Activated naive CD8-positive, alpha-beta T cell treated with anti-CD3 and anti-CD28 coated beads, Interleukin-2, amount 50 U/mL, for 16 hours (primary cell): ENCODE results near the gene DTNB.

Experiments
- DNase-seq: peaks from one replicate; pipeline ENCODE4 v3.0.0-alpha.2; 2020; ENCODE audit warnings: low read depth, low spot score

Gene DTNB

GRCh38 chr2:25398534-25398933 is 274.8 kb downstream of the DTNB start:
- DNase-seq = no peak

- DNase-seq = no peak
Measured at GRCh38 chr2:25397777-25398176, 275.6 kb downstream of the DTNB start.

DNA sequence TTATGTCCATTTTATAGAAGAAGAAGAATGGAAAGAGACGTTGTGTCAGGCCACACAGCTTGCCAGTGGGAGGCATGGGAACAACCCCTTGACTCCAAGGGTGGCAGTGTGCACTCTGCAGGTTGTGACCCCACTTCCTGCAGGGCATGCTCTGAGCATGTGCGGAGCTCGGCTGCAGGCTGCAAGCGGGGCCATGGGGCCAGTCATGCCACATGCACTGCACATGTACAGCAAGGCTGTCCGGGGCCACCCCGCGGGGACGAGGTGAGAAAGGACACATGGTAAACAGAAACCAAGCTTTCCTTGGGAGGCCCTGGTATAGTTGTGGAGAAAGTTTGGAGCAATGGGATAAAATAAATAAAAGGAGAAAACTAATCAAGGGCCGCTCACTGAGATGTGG is 284.2 kb downstream of the DTNB start:
- no peak for DNase-seq

- no peak for DNase-seq
Measured at GRCh38 chr2:25388491-25388890, 284.9 kb downstream of the DTNB start.

DNA sequence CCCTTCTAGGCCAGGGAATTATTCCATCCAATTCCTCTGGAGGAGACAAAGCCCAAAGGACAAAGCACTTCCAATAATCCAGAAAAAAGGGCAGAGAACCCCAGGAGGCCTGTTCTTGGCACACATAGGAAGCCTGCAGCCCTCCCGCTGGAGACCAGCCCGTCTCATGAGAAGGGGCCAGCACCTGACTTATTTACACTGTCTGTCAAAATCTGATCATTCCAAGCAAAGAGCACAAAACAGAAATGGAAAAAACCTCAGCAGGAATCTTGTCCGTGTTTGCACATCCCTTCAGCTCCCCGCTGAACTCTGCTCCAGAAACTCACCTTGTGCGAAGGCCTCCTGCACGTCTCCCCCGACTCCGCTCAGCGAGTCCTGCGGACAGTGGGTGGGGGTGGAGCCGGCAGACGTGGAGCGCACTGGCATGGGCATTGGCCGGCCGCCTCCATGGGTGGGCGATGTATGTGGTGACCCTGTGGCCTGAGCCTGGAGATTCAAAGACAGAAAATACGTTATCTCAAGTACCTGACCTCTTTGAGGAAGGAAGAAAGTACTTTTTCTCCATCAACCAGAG is 285.4 kb downstream of the DTNB start:
- DNase-seq = no peak

GRCh38 chr2:25386971-25387875 is 286.2 kb downstream of the DTNB start:
- no peak for DNase-seq

DNA sequence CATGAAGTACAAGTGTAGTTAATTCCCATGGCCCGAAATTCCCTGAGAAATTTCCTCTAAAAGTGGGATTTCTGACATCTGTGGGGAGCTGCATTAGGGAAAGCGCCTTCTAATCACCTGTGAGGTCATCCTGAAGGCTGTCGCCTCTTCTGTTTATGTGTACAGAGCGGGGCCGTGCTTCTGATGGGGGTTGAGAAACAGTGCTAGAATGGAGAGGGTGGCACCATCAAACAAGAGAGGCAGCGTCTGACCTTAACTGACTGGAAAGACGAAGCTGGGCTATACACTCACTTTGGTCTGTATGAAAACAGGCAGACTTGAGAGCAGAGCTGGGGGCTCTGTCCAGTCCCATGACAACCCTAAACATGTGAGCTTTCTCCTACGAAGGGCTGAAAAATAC is 287.5 kb downstream of the DTNB start:
- DNase-seq = no peak

DNA sequence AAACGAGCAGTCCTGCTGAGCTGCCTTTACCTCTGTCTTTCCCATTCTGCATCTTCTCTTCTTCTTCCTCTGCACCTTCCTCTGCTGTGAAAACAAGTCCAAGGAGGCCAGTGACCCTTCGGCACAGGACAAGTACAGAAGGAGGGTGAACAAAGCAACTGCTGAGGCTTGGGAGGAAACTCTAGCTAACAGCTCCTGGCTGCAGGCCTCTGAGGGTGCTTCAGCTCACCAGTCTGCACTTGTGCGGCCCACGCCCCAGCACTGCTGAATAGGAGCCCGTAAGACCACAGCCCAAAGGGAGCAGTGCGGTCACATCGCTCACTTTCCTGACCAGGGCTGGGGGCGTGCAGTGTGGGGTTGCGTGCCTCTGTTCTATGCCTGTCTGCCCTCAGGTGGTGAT is 289.6 kb downstream of the DTNB start:
- DNase-seq = no peak

- DNase-seq = no peak
Measured at GRCh38 chr2:25381502-25381901, 291.9 kb downstream of the DTNB start.

- no peak for DNase-seq
Measured at GRCh38 chr2:25380586-25381375, 292.6 kb downstream of the DTNB start.

DNA sequence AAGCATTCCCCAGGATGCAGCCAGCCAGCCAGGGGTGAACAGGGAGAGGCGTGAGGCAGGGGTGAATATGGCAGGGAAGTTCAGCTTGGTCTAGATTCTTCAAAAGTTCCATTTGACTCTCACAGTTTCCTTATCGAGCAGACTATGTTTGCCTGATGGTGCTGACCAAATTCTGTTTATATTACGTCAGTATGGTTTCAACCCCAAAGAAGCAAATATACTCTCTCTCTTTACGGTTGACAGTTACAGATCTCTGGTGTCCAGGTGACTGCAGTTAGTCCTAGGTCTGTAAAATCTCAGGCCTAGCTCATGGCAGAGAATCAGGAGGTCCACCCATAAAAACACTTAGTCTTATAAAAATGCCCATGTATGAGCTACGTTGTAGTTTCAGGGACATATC is 293.4 kb downstream of the DTNB start:
- no peak for DNase-seq

GRCh38 chr2:25379535-25379934 is 293.8 kb downstream of the DTNB start:
- no peak for DNase-seq

DNA sequence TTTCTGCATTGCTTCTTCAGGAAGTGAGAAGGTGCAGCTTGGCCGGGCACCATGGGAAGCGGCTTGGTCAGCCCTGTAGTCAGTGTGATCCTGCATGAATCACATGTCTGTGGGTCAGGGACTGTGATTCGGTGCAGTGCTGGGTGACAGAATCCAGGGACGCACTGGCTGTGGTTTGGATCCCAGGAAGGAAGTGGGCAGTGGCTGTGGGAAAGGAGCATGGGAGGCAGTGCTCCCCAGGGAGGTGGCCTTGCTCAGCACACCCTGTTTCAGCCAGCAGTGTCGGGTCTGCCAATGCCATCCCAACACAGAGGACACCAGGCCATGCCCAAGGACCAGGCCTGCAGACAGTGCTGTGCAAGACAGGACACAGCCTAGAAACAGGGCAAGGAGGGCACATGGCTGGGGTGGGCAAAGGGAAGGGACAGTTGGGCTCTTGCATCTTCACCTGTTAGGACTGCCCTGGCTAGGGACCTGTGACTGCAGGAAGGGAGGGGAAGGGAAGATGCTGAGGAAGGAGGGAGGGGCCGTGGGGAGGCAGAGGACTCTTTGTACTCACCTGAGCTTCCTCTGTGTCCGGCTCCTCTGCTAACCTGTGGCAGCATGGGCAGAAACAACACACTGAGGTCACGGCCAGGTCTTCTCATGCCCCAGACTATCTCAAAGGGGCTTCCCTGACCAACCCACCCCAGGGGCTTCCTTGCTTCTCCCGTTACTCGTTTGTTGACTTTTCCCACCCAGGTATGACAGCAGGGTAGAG is 294.5 kb downstream of the DTNB start:
- no peak for DNase-seq

DNA sequence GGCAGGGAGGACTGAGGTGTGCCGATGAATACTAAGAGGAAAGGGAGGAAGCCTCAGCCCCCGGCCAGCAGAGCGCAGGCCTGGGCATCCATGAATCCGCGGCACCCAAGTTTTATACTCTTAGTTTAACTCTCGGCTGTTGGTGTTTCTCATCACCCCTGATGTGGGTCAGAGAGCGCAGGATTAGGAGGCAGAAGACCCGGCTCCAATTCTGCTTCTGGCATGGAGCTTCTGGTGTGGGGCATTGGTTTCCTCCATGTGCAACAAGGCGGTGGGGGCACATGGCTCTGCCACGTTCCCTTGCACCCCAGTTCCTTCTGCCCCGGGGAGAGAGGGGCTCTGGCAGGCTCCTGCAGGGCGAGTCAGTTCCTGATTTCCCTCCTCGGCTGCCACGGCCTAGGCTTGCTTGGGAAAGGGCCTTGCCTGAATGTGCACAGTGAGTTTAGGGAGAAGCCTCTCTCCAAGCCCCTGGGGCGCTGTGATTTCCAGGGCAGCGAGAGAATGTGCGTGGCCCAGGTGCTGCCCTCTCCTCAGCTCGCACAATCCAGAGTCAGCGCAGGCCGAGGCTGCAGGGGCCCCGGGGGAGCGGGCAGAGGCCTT is 295.5 kb downstream of the DTNB start:
- no peak for DNase-seq

- DNase-seq = peak; percentile 90
Measured at GRCh38 chr2:25376750-25377621, 296.4 kb downstream of the DTNB start.

DNA sequence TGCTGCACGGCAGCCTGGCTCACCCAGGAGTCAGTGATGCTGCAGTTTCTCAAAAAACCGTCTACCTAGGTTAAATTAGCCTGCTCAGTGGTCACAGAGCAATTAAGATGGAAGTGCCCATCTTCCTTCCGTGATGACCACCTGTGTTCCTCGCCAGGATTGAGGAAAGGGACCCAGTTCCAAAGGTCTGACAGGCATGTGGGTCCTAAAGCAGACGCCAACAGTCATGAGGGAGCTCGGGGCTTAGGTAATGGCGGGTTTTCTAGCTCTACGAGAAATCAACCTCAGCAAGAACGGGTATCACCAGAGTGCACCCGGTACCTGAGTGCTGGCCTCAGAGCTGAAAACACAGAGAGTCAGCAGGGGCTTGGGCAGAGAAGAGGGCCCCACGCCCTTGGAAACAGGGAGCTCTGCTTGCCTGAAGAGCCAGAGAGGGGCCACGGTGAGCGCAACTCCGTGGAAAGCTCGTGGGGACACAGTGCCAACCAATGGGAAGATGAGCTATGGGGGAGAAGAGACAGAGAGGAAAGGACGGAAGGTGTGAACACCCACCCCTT is 297.3 kb downstream of the DTNB start:
- no peak for DNase-seq

DNA sequence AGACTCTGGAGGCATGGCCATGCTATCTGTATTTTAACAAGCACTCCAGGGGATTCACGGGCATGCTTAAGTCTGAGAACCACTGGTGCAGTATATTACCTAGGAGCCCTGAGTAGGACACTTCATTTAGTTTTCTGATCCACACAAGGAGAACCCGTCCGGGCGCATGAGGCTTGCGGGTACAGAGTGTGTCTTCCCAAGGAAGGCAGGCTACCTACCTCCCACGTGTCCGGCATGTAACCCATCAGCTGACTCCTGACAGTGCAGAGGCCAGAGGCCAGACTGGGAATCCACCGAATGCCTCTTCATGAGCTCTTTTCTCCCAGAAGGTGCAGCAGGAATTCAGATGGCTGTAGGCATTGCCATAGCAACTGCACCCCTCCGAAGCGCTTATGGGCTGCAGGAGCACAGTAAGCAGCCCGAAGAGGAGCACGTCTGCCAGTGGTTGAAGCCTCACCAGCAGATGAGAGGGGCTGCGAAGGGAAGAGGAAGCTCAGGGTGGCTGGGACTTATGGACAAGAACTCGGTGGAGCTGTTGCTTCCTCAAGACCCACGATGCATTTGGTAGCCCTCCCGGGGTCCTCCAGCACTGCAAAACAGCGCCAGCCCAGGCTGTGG is 297.9 kb downstream of the DTNB start:
- DNase-seq = no peak

DNA sequence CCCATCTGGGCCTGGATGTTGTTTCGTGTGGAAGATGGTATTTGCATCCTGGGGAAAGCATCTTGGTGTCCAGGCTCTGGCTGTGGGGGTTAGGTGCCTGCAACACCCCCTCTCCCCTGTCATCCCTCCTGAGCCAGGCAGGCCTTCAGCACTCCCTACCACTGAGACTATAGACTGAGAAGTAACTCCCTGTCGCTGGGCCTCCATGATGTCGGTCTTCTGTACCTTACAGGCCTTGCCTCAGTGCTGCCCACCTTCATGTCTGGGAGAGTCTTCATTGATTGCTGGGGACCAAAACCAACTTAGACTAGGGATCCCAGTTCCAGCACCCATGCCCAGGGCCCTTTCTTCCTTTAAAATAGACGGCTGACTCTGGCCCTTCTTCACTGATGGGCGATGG is 298.6 kb downstream of the DTNB start:
- DNase-seq = no peak

DNA sequence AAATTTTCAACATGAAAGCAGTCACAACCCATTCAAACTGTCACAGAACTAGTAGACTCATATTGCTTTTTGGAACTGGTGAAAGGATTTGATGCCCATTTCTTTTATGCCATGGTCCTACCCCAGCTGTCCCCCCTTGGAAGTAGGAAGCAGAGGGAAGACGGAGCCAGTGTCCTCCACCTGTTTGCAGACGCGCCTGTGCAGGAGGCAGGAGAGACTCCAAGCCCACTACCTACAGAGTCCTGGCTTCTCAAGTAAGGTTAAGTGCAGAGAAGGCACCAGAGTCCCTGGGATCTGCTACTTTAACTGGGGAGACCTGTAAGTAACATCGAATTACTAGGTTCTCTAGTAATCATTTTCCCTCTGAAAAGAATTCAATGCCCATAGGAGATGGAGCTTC is 299.0 kb downstream of the DTNB start:
- DNase-seq = no peak
